Endodermal cell (in vitro differentiated cells): ENCODE results near the gene KCNQ1. TPM values are rescaled to one million over a fixed set of nuclear protein-coding genes. Genes with fewer than 3 reads are reported as not detected.

Source experiments
- DNase-seq: peaks from one replicate; pipeline ENCODE4 v3.0.0-alpha.2; 2017
- H3K27ac ChIP-seq: 2 replicates; pipeline ENCODE4 v1.5.1; 2013; ENCODE audit warnings: mild to moderate bottlenecking, low read depth, low read length, moderate library complexity
- H3K27me3 ChIP-seq: 2 replicates; pipeline ENCODE4 v1.6.1; 2013; ENCODE audit warnings: mild to moderate bottlenecking, low read length, moderate library complexity; ENCODE audit not compliant: insufficient read depth, control insufficient read depth, poor library complexity, severe bottlenecking
- H3K36me3 ChIP-seq: 2 replicates; pipeline ENCODE4 v1.7.0; 2013; ENCODE audit warnings: mild to moderate bottlenecking, low read length, moderate library complexity; ENCODE audit not compliant: control insufficient read depth, insufficient read depth
- H3K4me1 ChIP-seq: one replicate; pipeline ENCODE4 v1.7.0; 2013; ENCODE audit warnings: low read length; ENCODE audit not compliant: control insufficient read depth, insufficient read depth
- H3K4me3 ChIP-seq: 2 replicates; pipeline ENCODE4 v1.5.1; 2013; ENCODE audit warnings: mild to moderate bottlenecking, low read length, moderate library complexity
- H3K9ac ChIP-seq: 2 replicates; pipeline ENCODE4 v1.6.1; 2013; ENCODE audit warnings: mild to moderate bottlenecking, low read length, moderate library complexity; ENCODE audit not compliant: poor library complexity, severe bottlenecking; ENCODE audit errors: extremely low read depth
- H3K9me3 ChIP-seq: 2 replicates; pipeline ENCODE4 v1.6.1; 2013; ENCODE audit warnings: mild to moderate bottlenecking, low read length, moderate library complexity; ENCODE audit not compliant: control insufficient read depth
- H3K27ac Mint-ChIP-seq: 2 replicates; pipeline ENCODE4 v1.8.0; 2020; ENCODE audit warnings: mixed read lengths
- H3K27me3 Mint-ChIP-seq: 2 replicates; pipeline ENCODE4 v1.8.0; 2021; ENCODE audit warnings: mild to moderate bottlenecking, mixed read lengths; ENCODE audit not compliant: insufficient read depth
- H3K36me3 Mint-ChIP-seq: 2 replicates; pipeline ENCODE4 v1.8.0; 2020; ENCODE audit warnings: low read depth, mixed read lengths
- H3K4me1 Mint-ChIP-seq: 2 replicates; pipeline ENCODE4 v1.8.0; 2020; ENCODE audit warnings: mixed read lengths
- H3K4me3 Mint-ChIP-seq: 2 replicates; pipeline ENCODE4 v1.8.0; 2020; ENCODE audit warnings: mild to moderate bottlenecking, moderate library complexity, mixed read lengths
- H3K9me3 Mint-ChIP-seq: 2 replicates; pipeline ENCODE4 v1.8.0; 2020; ENCODE audit warnings: mild to moderate bottlenecking, mixed read lengths
- WGBS, 2 experiments: methylation state at CpG; one replicate each; pipeline versions ENCODE4 v1.1.5 to v1.1.7; 2013; ENCODE audit warnings: missing lambda C conversion rate in 2 of 2, mixed read lengths in 1 of 2; ENCODE audit not compliant: insufficient coverage in 1 of 2, insufficient read length in 1 of 2; 5-methylcytosine and 5-hydroxymethylcytosine counted together
- total RNA-seq, 2 donors: library from RNA; stranded (reverse); fragmentation: NEBNext Ultra II Directional in 1 of 2; extraction: Animal tissue kit (Norgen Biotek cat#: 25700) in 1 of 2; gene quantifications; 2 replicates in 1 of 2; 3 replicates in 1 of 2; pipeline ENCODE4 v1.2.1, GENCODE V29; 2021
- TF ChIP-seq, protein P1 (sequence below): fragments of 200-600 bp; sonication (generic); conservative IDR thresholded peaks from 2 replicates; pipeline ENCODE4 v1.5.0; 2021; ENCODE audit warnings: antibody characterized with exemption, mild to moderate bottlenecking

Gene KCNQ1
- total RNA-seq, 2 donors from 2014 or later: 1.8 to 3.5 TPM

GRCh38 chr11:2558397-2558796, 113.6 kb downstream of the KCNQ1 start:
- peak; percentile 28 for DNase-seq
- Histone ChIP-seq H3K27me3 (no peaks in the 10 kb centered on the region), H3K36me3 (no peaks in the 10 kb centered on the region), H3K4me3 (no peak overlapping the region), H3K9ac (no peak overlapping the region), H3K9me3 (peaks cover 11% of the 10 kb centered on the region), H3K4me1 (no peaks in the 10 kb centered on the region), H3K27ac (no peak overlapping the region)
- TF ChIP-seq, protein P1, sequence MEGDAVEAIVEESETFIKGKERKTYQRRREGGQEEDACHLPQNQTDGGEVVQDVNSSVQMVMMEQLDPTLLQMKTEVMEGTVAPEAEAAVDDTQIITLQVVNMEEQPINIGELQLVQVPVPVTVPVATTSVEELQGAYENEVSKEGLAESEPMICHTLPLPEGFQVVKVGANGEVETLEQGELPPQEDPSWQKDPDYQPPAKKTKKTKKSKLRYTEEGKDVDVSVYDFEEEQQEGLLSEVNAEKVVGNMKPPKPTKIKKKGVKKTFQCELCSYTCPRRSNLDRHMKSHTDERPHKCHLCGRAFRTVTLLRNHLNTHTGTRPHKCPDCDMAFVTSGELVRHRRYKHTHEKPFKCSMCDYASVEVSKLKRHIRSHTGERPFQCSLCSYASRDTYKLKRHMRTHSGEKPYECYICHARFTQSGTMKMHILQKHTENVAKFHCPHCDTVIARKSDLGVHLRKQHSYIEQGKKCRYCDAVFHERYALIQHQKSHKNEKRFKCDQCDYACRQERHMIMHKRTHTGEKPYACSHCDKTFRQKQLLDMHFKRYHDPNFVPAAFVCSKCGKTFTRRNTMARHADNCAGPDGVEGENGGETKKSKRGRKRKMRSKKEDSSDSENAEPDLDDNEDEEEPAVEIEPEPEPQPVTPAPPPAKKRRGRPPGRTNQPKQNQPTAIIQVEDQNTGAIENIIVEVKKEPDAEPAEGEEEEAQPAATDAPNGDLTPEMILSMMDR: no peak
- Mint-ChIP-seq H3K36me3 (no peaks in the 10 kb centered on the region), H3K4me3 (no peak overlapping the region), H3K27me3 (peaks cover 53% of the 10 kb centered on the region), H3K9me3 (peaks cover 17% of the 10 kb centered on the region), H3K27ac (no peak overlapping the region), H3K4me1 (peaks cover 5% of the 10 kb centered on the region)
- whole genome bisulfite sequencing, 2 experiments: 94% methylated on average over 17 of the region's 17 CpGs; no CpG with 5 or more reads in 1 of the 2 experiments

DNA sequence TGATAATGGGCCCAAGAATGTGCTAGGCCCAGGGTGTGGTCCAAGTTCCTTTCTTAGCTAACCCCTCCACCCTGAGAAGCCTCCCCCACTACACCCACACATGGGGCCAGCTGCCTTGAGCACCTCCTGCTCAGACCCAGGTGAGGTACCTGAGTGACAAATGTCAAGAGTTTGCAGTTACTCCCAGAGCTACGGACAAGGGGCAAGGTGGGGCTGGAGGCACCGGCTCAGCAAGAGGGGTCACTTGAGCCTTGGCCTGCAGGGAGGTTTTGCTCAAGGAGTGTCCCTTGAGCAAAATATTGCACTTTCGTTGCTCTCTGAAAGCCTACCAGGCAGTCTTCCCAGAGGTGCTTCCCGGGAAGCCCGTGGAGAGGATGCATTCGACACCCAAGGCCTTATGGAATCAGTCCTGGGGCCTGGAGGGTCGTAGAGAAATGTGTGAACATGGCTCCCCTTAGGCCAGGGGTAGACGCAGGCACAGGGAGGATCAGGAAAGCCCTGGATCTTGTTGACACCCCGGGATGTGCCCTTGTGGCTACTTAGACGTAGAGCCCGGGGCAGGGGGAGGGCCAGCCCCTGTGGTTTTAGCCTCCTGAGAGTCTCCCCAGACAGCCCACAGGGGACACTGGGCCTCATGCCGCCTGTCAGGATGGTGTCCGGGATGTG, 114.2 kb downstream of the KCNQ1 start:
- H3K27me3 ChIP-seq: no peaks in the 10 kb centered on the region
- no peak overlapping the region for H3K27ac Mint-ChIP-seq
- H3K4me1 ChIP-seq: no peaks in the 10 kb centered on the region
- no peak overlapping the region for H3K4me3 ChIP-seq
- peaks cover 17% of the 10 kb centered on the region for H3K9me3 Mint-ChIP-seq
- peaks cover 5% of the 10 kb centered on the region for H3K4me1 Mint-ChIP-seq
- no peak overlapping the region for H3K27ac ChIP-seq
- TF ChIP-seq, protein P1: no peak
- H3K36me3 ChIP-seq: no peaks in the 10 kb centered on the region
- peaks cover 11% of the 10 kb centered on the region for H3K9me3 ChIP-seq
- H3K36me3 Mint-ChIP-seq: no peaks in the 10 kb centered on the region
- peak; percentile 20 for DNase-seq
- H3K27me3 Mint-ChIP-seq: peaks cover 56% of the 10 kb centered on the region
- H3K9ac ChIP-seq: no peak overlapping the region
- 91 to 92% methylated on average over 11 to 13 of the region's 13 CpGs for WGBS, 2 experiments
- no peak overlapping the region for H3K4me3 Mint-ChIP-seq

- Histone ChIP-seq H3K4me3 (no peak overlapping the region), H3K27ac (no peak overlapping the region), H3K27me3 (peaks cover 2% of the 10 kb centered on the region), H3K4me1 (no peaks in the 10 kb centered on the region), H3K36me3 (no peaks in the 10 kb centered on the region), H3K9ac (no peak overlapping the region), H3K9me3 (peaks cover 11% of the 10 kb centered on the region)
- H3K4me1 Mint-ChIP-seq: peaks cover 1% of the 10 kb centered on the region
- H3K4me3 Mint-ChIP-seq: no peak overlapping the region
- H3K9me3 Mint-ChIP-seq: peaks cover 17% of the 10 kb centered on the region
- H3K27me3 Mint-ChIP-seq: peaks cover 56% of the 10 kb centered on the region
- TF ChIP-seq, protein P1: no peak
- WGBS, 2 experiments: 85 to 91% methylated on average over 9 to 20 of the region's 28 CpGs
- peak; percentile 40 for DNase-seq
- no peak overlapping the region for H3K27ac Mint-ChIP-seq
- H3K36me3 Mint-ChIP-seq: no peaks in the 10 kb centered on the region
Observed at GRCh38 chr11:2559527-2560311, 114.9 kb downstream of the KCNQ1 start.
